ENCODE results near the gene NMD3. TPM values are rescaled to one million over a fixed set of nuclear protein-coding genes. Genes with fewer than 3 reads are reported as not detected.

Gene NMD3
- polyA plus RNA-seq, 2 of the 4 experiments (the other 2 are of a cell fraction) = 53.4 to 66.5 TPM

GRCh38 chr3:161220850-161221753 is at the start of gene NMD3 (continued):
- TF ChIP-seq BCL3 (IDR thresholded peaks at IDR 0.05) (peak; percentile 80), CTCF (IDR thresholded peaks at IDR 0.05) (no peak), HDAC2 (IDR thresholded peaks at IDR 0.05) (no peak), TP53 (CRISPR knock-in tag; IDR thresholded peaks at IDR 0.05) (no peak), MAFK (IDR thresholded peaks at IDR 0.05; ENCODE audit: partially characterized antibody) (no peak), FOSL2 (IDR thresholded peaks at IDR 0.05) (no peak), FOSL2 (CRISPR knock-in tag; IDR thresholded peaks at IDR 0.05) (no peak), ZSCAN20 (CRISPR knock-in tag; IDR thresholded peaks at IDR 0.05) (no peak), CBX8 (IDR thresholded peaks at IDR 0.05) (no peak), RCOR1 (IDR thresholded peaks at IDR 0.05; ENCODE audit: low read depth, low read length) (no peak), POLR2A (IDR thresholded peaks at IDR 0.05; ENCODE audit: low read length) (peak; percentile 81), GATA3 (IDR thresholded peaks at IDR 0.05; ENCODE audit: borderline replicate concordance) (no peak), RFX5 (IDR thresholded peaks at IDR 0.05) (no peak), RARB (CRISPR knock-in tag; IDR thresholded peaks at IDR 0.05) (no peak), HMGXB4 (CRISPR knock-in tag; IDR thresholded peaks at IDR 0.05; ENCODE audit: borderline replicate concordance) (no peak), CHD4 (IDR thresholded peaks at IDR 0.05; ENCODE audit: borderline replicate concordance) (no peak), EHF (CRISPR knock-in tag; IDR thresholded peaks at IDR 0.05) (no peak), CEBPB (IDR thresholded peaks at IDR 0.05) (no peak), E2F6 (IDR thresholded peaks at IDR 0.05; ENCODE audit: borderline replicate concordance, low read depth) (no peak; the same call in 1 of the 2 replicates), NPAS2 (CRISPR knock-in tag; IDR thresholded peaks at IDR 0.05; ENCODE audit: borderline replicate concordance) (no peak), RAD21 (conservative IDR thresholded peaks at IDR 0.05 in 1 of 2, IDR thresholded peaks at IDR 0.05 in 1 of 2) (no peak), REST (IDR thresholded peaks at IDR 0.05) (peak; percentile 62; the same call in 1 of the 2 replicates)
